CD4-positive, alpha-beta memory T cell (primary cell): ENCODE measurements around the gene PALMD. TPM values are rescaled to one million over a fixed set of nuclear protein-coding genes. Genes with fewer than 3 reads are reported as not detected.

Experiments used
- CTCF ChIA-PET: fragments of 350-600 bp; sonication (Branson Sonifier 250); formaldehyde crosslinking; loops from one replicate; lab custom pipeline; 2021; ENCODE audit warnings: inconsistent platforms; ENCODE audit not compliant: partially characterized antibody; lab: Charles Lee
- POLR2A ChIA-PET: fragments of 350-600 bp; sonication (Branson Sonifier 250); formaldehyde crosslinking; loops from one replicate; lab custom pipeline; 2021; ENCODE audit not compliant: partially characterized antibody; lab: Charles Lee
- DNase-seq, 5 donors: peaks; one replicate each; pipeline versions ENCODE4 v3.0.0 to v3.0.0-alpha.2; 2020 to 2022; ENCODE audit warnings: mixed read lengths in 1 of 5
- H3K27ac ChIP-seq: one replicate; pipeline ENCODE4 v1.7.0; 2013; ENCODE audit warnings: low read depth, low read length
- H3K27me3 ChIP-seq: 2 replicates; pipeline ENCODE4 v1.7.0; 2013; ENCODE audit warnings: mild to moderate bottlenecking, low read length, moderate library complexity; ENCODE audit not compliant: insufficient read depth
- H3K36me3 ChIP-seq: 2 replicates; pipeline ENCODE4 v1.7.0; 2013; ENCODE audit warnings: mild to moderate bottlenecking, low read length, moderate library complexity; ENCODE audit not compliant: insufficient read depth
- H3K4me1 ChIP-seq: 2 replicates; pipeline ENCODE4 v1.7.0; 2013; ENCODE audit warnings: mild to moderate bottlenecking, low read length, moderate library complexity; ENCODE audit not compliant: insufficient read depth
- H3K4me3 ChIP-seq, 2 donors: one replicate each; pipeline ENCODE4 v1.7.0; 2013; ENCODE audit warnings: low read length in 2 of 2, mild to moderate bottlenecking in 1 of 2
- H3K9me3 ChIP-seq, 2 donors: one replicate each; pipeline ENCODE4 v1.7.0; 2013; ENCODE audit warnings: low read length in 2 of 2, control low read depth in 1 of 2; ENCODE audit not compliant: control insufficient read depth in 1 of 2
- H3K27ac Mint-ChIP-seq, 7 donors: one replicate each; pipeline ENCODE4 v1.8.0; 2020 to 2021; ENCODE audit warnings: mixed read lengths in 7 of 7, mild to moderate bottlenecking in 6 of 7, inconsistent platforms in 3 of 7, moderate library complexity in 3 of 7
- H3K27me3 Mint-ChIP-seq, 2 donors: one replicate each; pipeline ENCODE4 v1.8.0; 2020 to 2021; ENCODE audit warnings: mixed read lengths in 2 of 2
- H3K36me3 Mint-ChIP-seq, 2 donors: one replicate each; pipeline ENCODE4 v1.8.0; 2020 to 2021; ENCODE audit warnings: mixed read lengths in 2 of 2, inconsistent platforms in 1 of 2, mild to moderate bottlenecking in 1 of 2
- H3K4me1 Mint-ChIP-seq, 4 donors: one replicate each; pipeline ENCODE4 v1.8.0; 2020 to 2021; ENCODE audit warnings: mixed read lengths in 4 of 4, mild to moderate bottlenecking in 1 of 4
- H3K4me3 Mint-ChIP-seq, 8 donors: one replicate each; pipeline ENCODE4 v1.8.0; 2020 to 2021; ENCODE audit warnings: mixed read lengths in 8 of 8, mild to moderate bottlenecking in 7 of 8, moderate library complexity in 6 of 8, inconsistent platforms in 3 of 8
- H3K9me3 Mint-ChIP-seq, 8 donors: one replicate each; pipeline ENCODE4 v1.8.0; 2020 to 2021; ENCODE audit warnings: mixed read lengths in 8 of 8, mild to moderate bottlenecking in 5 of 8, inconsistent platforms in 3 of 8, moderate library complexity in 1 of 8
- intact Hi-C: fragments of 100-400 bp; cut with micrococcal nuclease; formaldehyde crosslinking; loops from one replicate; pipeline ENCODE4 v1.15.1; 2023
- polyA plus RNA-seq, 2 donors: library from polyadenylated mRNA; unstranded; fragments of 300-500 nt; fragmentation: Illumina TruSeq; gene quantifications; one replicate each; pipeline ENCODE4 v1.2.3, GENCODE V29; 2021
- total RNA-seq, 2 experiments: library from RNA; stranded (reverse); gene quantifications; one replicate each; pipeline ENCODE4 v1.2.3, GENCODE V29; 2021

The PALMD gene
- total and polyA plus RNA-seq, 4 experiments from 2014 or later = not detected

- no peaks in the 10 kb centered on the region for H3K36me3 Mint-ChIP-seq
- POLR2A ChIA-PET = no interaction called here
- intact Hi-C loops = no loop called here
- H3K9me3 Mint-ChIP-seq = no peaks in the 10 kb centered on the region
- H3K27me3 Mint-ChIP-seq = peaks cover 7 to 13% of the 10 kb centered on the region in 2 donors
- Histone ChIP-seq H3K4me1 (no peaks in the 10 kb centered on the region), H3K36me3 (no peaks in the 10 kb centered on the region), H3K9me3 (no peaks in the 10 kb centered on the region), H3K27ac (no peak overlapping the region), H3K4me3 (no peak overlapping the region), H3K27me3 (no peaks in the 10 kb centered on the region)
- no peak overlapping the region for H3K4me3 Mint-ChIP-seq
- no peak for DNase-seq
- H3K4me1 Mint-ChIP-seq = no peaks in the 10 kb centered on the region
- no peak overlapping the region for H3K27ac Mint-ChIP-seq
- CTCF ChIA-PET = no interaction called here
Observed at GRCh38 chr1:99670583-99670982, 24.7 kb downstream of the PALMD start.

- Histone ChIP-seq H3K27me3 (no peaks in the 10 kb centered on the region), H3K4me1 (no peaks in the 10 kb centered on the region), H3K36me3 (no peaks in the 10 kb centered on the region), H3K27ac (no peak overlapping the region), H3K4me3 (no peak overlapping the region), H3K9me3 (no peaks in the 10 kb centered on the region)
- DNase-seq = no peak
- Mint-ChIP-seq H3K4me1 (no peaks in the 10 kb centered on the region), H3K27me3 (peaks cover 7 to 13% of the 10 kb centered on the region in 2 donors), H3K9me3 (no peaks in the 10 kb centered on the region), H3K4me3 (no peak overlapping the region), H3K27ac (no peak overlapping the region), H3K36me3 (no peaks in the 10 kb centered on the region)
- intact Hi-C loops = no loop called here
- POLR2A ChIA-PET = no interaction called here
- CTCF ChIA-PET = no interaction called here
Observed at GRCh38 chr1:99672038-99672437, 26.1 kb downstream of the PALMD start.

- Histone ChIP-seq H3K4me3 (no peak overlapping the region), H3K36me3 (no peaks in the 10 kb centered on the region), H3K4me1 (no peaks in the 10 kb centered on the region), H3K27me3 (no peaks in the 10 kb centered on the region), H3K27ac (no peak overlapping the region), H3K9me3 (no peaks in the 10 kb centered on the region)
- no peak overlapping the region for H3K4me3 Mint-ChIP-seq
- no peak for DNase-seq
- no peaks in the 10 kb centered on the region for H3K4me1 Mint-ChIP-seq
- H3K27ac Mint-ChIP-seq = no peak overlapping the region
- H3K9me3 Mint-ChIP-seq = no peaks in the 10 kb centered on the region
- POLR2A ChIA-PET = interaction anchor here (0.6 kb wide), 1 partner anchor 11 kb away, joined by 3 read pairs; no protein-coding TSS in a partner anchor
- no peaks in the 10 kb centered on the region for H3K36me3 Mint-ChIP-seq
- peaks cover 7 to 17% of the 10 kb centered on the region in 2 donors for H3K27me3 Mint-ChIP-seq
- intact Hi-C loops = no loop called here
- CTCF ChIA-PET = interaction anchor here (1.8 kb wide), 1 partner anchor 13 kb away, joined by 4 read pairs; no protein-coding TSS in a partner anchor
Observed at GRCh38 chr1:99672530-99673213, 26.8 kb downstream of the PALMD start.

- intact Hi-C loops = no loop called here
- no peak overlapping the region for H3K27ac Mint-ChIP-seq
- CTCF ChIA-PET = interaction anchor here (0.9 to 1.8 kb wide), 3 partner anchors 12 to 65 kb away, joined by 3 to 4 read pairs (median 3); no protein-coding TSS in a partner anchor
- H3K9me3 ChIP-seq = no peaks in the 10 kb centered on the region
- no peak for DNase-seq
- H3K27me3 ChIP-seq = no peaks in the 10 kb centered on the region
- no peaks in the 10 kb centered on the region for H3K9me3 Mint-ChIP-seq
- peaks cover 7 to 17% of the 10 kb centered on the region in 2 donors for H3K27me3 Mint-ChIP-seq
- H3K36me3 ChIP-seq = no peaks in the 10 kb centered on the region
- no peaks in the 10 kb centered on the region for H3K4me1 ChIP-seq
- no peaks in the 10 kb centered on the region for H3K4me1 Mint-ChIP-seq
- H3K27ac ChIP-seq = no peak overlapping the region
- H3K36me3 Mint-ChIP-seq = no peaks in the 10 kb centered on the region
- no peak overlapping the region for H3K4me3 Mint-ChIP-seq
- H3K4me3 ChIP-seq = no peak overlapping the region
- POLR2A ChIA-PET = interaction anchor here (0.6 kb wide), 1 partner anchor 11 kb away, joined by 3 read pairs; no protein-coding TSS in a partner anchor
Observed at GRCh38 chr1:99673315-99673714, 27.4 kb downstream of the PALMD start.

GRCh38 chr1:99674115-99675064, 28.5 kb downstream of the PALMD start:
- Histone ChIP-seq H3K9me3 (no peaks in the 10 kb centered on the region), H3K4me3 (no peak overlapping the region), H3K27ac (no peak overlapping the region), H3K4me1 (no peaks in the 10 kb centered on the region), H3K36me3 (no peaks in the 10 kb centered on the region), H3K27me3 (no peaks in the 10 kb centered on the region)
- ChIA-PET POLR2A (no interaction called here), CTCF (interaction anchor here (0.9 to 1.8 kb wide), 3 partner anchors 11 to 64 kb away, joined by 3 to 4 read pairs (median 3); no protein-coding TSS in a partner anchor)
- Mint-ChIP-seq H3K27me3 (peaks cover 7 to 18% of the 10 kb centered on the region in 2 donors), H3K4me3 (no peak overlapping the region), H3K9me3 (no peaks in the 10 kb centered on the region), H3K27ac (no peak overlapping the region), H3K36me3 (no peaks in the 10 kb centered on the region), H3K4me1 (no peaks in the 10 kb centered on the region)
- intact Hi-C loops = no loop called here
- no peak for DNase-seq

- H3K4me1 Mint-ChIP-seq = no peaks in the 10 kb centered on the region
- H3K4me3 ChIP-seq = no peak overlapping the region
- POLR2A ChIA-PET = no interaction called here
- CTCF ChIA-PET = interaction anchor here (0.6 kb wide), 1 partner anchor 723 kb away, joined by 3 read pairs; no protein-coding TSS in a partner anchor
- H3K27me3 ChIP-seq = no peaks in the 10 kb centered on the region
- H3K27ac Mint-ChIP-seq = no peak overlapping the region
- intact Hi-C loops = no loop called here
- H3K36me3 ChIP-seq = no peaks in the 10 kb centered on the region
- H3K4me3 Mint-ChIP-seq = no peak overlapping the region
- no peak for DNase-seq
- H3K9me3 ChIP-seq = no peaks in the 10 kb centered on the region
- no peaks in the 10 kb centered on the region for H3K9me3 Mint-ChIP-seq
- H3K4me1 ChIP-seq = no peaks in the 10 kb centered on the region
- H3K27ac ChIP-seq = no peak overlapping the region
- no peaks in the 10 kb centered on the region for H3K36me3 Mint-ChIP-seq
- peaks cover 4 to 18% of the 10 kb centered on the region in 2 donors for H3K27me3 Mint-ChIP-seq
Observed at GRCh38 chr1:99675292-99675691, 29.4 kb downstream of the PALMD start.

- Mint-ChIP-seq H3K27me3 (peaks cover 4 to 18% of the 10 kb centered on the region in 2 donors), H3K9me3 (no peaks in the 10 kb centered on the region), H3K36me3 (no peaks in the 10 kb centered on the region), H3K27ac (no peak overlapping the region), H3K4me3 (no peak overlapping the region), H3K4me1 (no peaks in the 10 kb centered on the region)
- POLR2A ChIA-PET = no interaction called here
- Histone ChIP-seq H3K4me1 (no peaks in the 10 kb centered on the region), H3K36me3 (no peaks in the 10 kb centered on the region), H3K27me3 (no peaks in the 10 kb centered on the region), H3K4me3 (no peak overlapping the region), H3K27ac (no peak overlapping the region), H3K9me3 (no peaks in the 10 kb centered on the region)
- intact Hi-C loops = no loop called here
- no peak for DNase-seq
- CTCF ChIA-PET = interaction anchor here (0.6 kb wide), 1 partner anchor 724 kb away, joined by 3 read pairs; no protein-coding TSS in a partner anchor
Observed at GRCh38 chr1:99675994-99676393, 30.1 kb downstream of the PALMD start.
